ENCODE results near the gene SPEG.
"Not testable (repeated sequence)": the region's sequence is repeated elsewhere in the genome, so short reads cannot be mapped to it uniquely, and the experiment has no call there.

The SPEG gene

DNA sequence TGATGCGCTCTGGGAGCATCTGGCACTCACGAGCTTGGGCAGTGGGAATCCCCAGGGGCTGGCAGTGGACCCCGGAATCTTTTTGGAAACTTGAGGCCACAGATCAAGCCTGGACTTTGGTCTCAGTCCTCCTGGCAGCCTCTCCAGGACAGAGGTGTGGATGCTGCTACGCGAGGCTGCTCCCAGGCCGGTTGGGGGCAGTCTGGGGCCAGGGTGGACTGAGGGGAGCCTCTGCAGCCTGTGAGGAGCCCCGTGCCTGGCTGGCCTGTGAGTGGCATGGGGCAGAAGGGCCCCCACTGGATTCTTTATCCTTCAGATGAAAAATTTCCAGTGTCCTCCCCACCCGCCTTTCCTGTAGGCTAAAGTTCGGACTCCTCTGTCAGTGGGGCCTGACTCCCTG is 29.2 kb upstream of the SPEG start:
- DNase-seq: no peak

DNA sequence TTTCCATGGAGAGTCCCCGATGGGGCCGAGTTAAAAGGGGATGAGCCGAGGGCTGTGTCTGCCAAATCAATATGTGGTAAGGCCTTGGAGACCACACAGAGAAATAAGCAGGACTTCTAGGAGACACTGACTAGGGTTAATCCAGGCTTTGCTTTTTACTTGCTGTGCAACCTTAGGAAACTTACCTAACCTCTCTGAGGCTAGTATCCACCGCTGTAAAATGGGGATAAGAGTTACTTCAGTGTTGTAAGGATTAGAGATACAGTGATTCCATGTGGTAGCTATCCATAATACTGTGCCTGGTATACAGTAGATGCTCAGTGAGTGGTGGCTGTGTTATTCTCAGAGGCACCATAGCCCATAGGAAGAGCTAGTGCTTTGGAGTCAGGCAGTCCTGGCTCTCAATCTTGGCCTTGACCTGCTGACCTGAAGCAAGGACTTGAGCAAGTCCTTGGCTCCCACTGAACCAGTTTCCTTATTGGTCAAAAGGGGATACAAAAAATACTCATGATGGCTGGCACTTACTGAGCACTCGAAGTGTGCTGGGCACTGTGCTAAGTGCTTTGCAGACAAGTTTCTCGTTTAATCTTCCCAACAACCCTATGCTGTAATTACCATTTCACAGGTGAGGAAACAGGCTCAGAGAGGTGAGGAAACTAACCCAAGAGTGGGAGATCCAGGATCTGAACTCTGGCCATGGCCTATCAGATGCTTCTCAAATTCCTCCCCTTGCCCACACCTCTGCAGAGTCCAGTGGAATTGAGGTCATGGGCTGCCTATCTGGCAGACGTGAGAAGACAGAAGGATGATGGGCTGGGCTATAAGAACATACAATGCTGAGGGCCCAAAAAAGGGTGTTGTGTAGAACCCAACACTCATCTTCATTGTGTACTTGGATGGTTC is 28.4 kb upstream of the SPEG start:
- DNase-seq: no peak

DNA sequence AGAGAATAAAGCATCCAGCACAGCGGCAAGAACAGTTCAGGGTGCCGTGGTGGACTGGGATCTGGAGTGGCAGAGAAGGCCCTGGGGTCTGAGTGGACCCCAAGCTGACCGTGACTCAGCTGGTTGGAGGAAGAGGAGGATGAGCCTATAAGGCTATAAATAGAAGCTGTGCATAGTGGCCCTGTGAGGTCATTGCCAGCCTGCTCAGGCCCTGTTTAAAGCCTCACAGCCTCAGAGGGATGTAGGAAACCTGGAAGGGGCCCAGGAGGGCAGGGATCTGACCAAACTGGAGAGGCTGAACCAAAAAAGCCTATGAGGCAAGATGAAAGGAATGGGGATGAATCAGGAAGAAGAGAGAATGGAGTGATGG is 27.8 kb upstream of the SPEG start:
- no peak for DNase-seq

DNA sequence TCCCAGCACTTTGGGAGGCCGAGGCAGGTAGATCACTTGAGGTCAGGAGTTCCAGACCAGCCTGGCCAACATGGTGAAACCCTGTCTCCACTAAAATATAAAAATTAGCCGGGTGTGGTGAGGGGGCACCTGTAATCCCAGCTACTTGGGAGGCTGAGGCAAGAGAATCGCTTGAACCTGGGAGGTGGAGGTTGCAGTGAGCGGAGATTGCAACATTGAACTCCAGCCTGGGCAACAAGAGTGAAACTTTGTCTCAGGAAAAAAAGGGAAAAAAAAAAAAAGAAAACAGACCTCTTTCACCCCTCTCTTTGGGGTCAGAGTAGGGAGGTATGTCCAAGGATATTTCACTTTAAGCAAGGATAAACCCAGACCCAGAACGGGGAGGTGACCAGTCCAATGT is 27.3 kb upstream of the SPEG start:
- not testable (repeated sequence) for DNase-seq

- DNase-seq: no peak
These were observed 26.4 kb upstream of the SPEG start for GRCh38 chr2:219408204-219408603.

DNA sequence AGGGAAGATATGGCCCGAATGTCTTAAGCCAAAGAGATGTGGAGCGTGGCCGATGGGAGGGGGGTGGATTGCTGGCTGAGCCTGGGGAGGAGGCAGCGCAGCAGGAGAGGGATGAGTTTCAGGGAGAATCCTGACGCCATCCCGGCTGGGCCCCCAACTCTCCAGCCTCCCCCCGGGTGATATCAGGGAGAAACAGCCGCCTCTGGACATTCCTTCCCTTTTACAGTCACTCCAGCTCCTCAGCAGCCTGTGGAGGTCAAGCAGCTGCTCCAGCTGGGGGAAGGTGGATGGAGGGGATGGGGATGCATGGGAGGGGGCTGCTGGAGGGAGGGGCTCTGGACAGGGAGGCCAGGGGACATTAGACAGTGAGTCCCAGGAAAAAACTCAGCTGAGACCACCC is 26.0 kb upstream of the SPEG start:
- no peak for DNase-seq

- DNase-seq: no peak
These were observed 25.0 kb upstream of the SPEG start for GRCh38 chr2:219409619-219410018.

- no peak for DNase-seq
These were observed 24.3 kb upstream of the SPEG start for GRCh38 chr2:219410390-219410789.

DNA sequence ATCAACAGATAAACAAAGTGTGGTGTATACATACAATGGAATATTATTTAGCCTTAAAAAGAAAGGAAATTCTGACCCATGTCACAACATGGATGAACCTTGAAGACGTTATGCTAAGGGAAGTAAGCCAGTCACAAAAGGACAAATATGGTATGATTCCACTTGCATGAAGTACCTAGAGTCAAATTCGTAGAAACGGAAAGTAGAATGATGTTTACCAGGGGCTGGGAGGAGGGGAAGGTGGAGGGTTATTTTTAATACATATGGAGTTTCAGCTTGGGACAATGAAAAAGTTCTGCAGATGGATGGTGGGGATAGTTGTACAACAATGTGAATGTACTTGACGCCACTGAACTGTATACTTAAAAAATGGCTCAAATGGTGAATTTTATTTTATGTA is 19.8 kb upstream of the SPEG start:
- DNase-seq: no peak

DNA sequence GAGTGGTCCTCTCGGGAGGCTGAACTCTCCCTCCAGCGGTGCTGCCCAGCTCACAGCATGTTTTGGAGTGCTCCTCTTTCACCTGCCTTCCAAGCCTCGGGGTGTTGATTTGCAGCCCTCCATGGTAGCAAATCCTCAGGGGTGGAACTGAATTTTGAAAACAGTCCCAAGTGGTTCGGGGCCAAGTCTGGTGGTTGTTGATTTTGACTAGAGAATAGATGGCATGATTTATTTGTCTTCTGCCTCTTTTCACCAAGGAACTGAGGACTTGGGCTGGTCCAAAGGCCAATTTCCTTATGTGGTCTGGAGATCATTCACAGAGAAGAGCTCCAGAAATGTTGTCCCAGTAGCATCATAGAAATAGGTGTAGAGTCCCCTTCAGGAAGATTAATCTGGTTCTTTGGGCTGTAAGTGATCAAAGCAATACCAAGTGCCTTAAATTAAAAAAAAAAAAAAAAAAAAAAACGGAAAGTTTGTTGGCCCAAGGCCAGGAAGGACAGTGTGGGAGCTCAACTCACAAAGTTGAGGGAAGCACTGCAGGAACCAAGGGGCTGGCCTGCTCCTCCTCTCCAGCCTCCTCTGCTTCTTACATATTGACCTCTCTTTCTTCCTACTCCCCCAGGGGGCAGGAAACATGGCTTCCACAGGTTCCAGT is 18.9 kb upstream of the SPEG start:
- no peak for DNase-seq

DNA sequence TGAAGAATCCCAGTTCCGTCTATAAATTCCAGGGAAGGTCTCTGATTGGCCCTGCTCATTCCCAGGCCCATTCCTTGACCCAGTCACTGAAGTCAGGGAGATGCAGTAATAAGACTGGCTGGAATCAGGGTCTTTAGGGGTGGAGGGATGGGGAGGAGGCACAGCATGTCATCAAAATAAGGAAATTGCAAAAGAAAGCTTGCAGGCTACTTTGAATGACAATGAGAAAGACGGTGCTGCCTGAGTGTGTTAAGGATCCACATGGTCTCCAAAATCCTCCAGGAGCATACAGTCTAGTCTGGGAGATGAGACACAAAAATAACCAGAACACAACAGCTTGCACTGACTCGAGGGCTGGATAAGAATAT is 18.4 kb upstream of the SPEG start:
- DNase-seq: no peak

- no peak for DNase-seq
These were observed 17.7 kb upstream of the SPEG start for GRCh38 chr2:219416938-219417337.

DNA sequence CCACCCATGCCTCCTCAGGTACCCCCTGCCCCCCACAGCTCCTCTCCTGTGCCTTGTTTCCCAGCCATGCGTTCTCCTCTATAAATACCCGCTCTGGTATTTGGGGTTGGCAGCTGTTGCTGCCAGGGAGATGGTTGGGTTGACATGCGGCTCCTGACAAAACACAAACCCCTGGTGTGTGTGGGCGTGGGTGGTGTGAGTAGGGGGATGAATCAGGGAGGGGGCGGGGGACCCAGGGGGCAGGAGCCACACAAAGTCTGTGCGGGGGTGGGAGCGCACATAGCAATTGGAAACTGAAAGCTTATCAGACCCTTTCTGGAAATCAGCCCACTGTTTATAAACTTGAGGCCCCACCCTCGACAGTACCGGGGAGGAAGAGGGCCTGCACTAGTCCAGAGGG is 17.3 kb upstream of the SPEG start:
- DNase-seq: no peak

- no peak for DNase-seq
These were observed 16.3 kb upstream of the SPEG start, which contains the start of gene DES for GRCh38 chr2:219418155-219419011. TSS of gene DES (plus strand) at chr2:219418377. CDS start at chr2:219418463, 86 bp downstream.

DNA sequence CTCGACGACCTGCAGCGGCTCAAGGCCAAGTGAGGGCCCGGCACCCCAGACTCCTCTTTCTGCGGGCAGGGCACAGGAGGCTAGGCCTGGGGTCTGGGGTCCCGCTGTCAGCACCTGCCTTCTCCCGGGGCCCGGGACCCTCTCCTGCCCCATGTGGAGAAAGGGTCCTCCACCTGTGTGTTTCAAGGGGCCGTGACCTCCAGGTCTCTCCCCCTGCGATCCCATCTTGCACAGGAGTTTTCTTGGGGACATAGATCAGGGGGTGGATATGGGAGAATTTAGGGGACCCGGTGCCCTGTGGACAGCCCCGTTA is 15.7 kb upstream of the SPEG start:
- no peak for DNase-seq

GRCh38 chr2:219419331-219420197 is 15.1 kb upstream of the SPEG start:
- no peak for DNase-seq

GRCh38 chr2:219420687-219421086 is 14.0 kb upstream of the SPEG start:
- DNase-seq: no peak

- no peak for DNase-seq
These were observed 13.3 kb upstream of the SPEG start for GRCh38 chr2:219421323-219421722.

DNA sequence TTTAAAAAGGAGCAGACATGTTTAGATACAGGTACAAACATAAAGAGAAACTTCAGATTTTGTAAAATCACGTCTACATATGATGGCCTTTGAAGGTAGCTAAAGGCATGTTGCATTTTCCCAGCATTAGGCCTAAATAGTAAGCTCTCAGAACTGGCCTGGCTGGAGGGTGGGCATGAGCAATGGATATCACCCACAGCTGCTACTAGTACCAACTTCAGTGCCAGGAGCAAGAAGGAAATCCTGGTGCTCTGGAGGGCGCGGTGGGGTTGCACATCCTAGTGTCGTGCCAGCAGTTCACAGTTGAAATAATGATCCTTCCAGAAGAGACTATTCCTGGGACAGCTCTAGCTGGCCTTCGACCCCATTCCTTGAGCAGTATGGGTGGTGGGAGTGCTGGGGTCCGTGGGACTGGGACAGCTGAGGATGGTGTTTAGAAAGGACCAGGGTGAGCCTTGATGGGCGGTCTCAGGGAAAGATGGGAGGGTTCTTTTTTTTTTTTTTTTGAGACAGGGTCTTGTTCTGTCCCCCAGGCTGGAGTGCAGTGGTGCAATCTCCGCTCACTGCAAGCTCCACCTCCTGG is 11.6 kb upstream of the SPEG start:
- no peak for DNase-seq

DNA sequence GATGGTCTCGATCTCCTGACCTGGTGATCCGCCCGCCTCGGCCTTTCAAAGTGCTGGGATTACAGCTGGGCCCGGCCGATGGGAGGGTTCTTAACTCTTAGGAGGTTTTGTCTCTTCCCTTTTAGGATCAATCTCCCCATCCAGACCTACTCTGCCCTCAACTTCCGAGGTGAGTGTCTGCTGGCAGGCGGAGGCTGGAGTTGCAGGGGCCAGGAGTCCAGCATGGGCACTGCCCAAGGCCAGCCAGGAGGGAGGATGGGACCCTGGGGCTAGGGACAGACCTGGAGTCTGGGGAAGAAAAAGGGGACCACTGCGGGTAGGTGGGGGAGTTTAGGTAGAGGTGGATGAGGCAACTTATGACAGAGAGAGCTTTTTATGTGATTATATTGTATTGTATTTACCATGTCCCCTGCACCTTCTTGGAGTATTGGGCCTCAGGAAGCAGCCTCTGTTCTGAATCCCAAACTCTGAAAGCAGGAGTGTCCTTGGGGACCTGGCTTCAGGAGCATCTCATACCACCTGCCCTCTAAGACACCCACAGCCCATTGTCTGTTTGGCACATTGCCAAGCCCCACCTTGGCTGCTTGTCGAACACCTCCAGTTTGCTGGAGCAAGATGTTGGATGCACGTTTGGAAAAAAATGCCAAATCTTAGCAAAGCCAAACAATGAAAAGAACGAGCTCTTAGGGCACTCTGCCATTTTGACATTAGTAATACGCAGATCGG is 10.8 kb upstream of the SPEG start:
- no peak for DNase-seq

DNA sequence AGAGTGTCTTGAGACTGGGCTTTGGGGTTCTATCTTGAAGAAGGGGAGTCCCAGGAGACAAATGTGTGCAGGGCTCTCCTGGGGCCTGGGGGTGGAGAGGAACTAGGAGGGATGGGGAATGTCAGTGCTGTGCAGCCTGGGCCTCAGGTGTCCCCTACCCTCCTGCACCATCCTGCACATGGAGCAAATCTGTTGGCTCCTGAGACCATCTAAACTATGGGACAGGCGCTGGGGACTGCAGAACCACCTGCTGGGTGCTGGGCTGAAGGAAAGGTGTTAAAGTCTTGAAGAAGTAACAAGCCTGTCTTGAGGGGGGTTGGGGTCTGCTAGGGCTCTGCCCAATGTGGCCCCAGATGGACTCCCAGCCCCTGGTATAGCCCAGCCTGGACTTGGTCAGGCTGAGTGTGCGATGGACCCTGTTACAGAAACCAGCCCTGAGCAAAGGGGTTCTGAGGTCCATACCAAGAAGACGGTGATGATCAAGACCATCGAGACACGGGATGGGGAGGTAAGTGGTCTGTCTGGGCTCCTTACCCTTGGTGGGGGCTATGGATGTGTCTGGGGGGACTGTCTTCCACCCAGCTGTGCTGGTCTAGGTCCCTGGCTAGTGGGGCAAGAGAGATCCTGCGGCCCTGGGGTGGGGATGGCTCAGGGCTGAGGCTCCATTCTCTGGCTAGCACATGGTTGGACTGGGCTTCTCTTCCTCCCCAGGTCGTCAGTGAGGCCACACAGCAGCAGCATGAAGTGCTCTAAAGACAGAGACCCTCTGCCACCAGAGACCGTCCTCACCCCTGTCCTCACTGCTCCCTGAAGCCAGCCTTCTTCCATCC is 9.2 kb upstream of the SPEG start:
- no peak for DNase-seq
